Lower leg skin (tissue), 4 donors: ENCODE results near the gene ZYX. TPM values are rescaled to one million over a fixed set of nuclear protein-coding genes. Genes with fewer than 3 reads are reported as not detected.

Experiments used
- DNase-seq, 2 donors: peaks; one replicate each; pipeline ENCODE4 v3.0.0-alpha.2; 2019; ENCODE audit warnings: low spot score in 2 of 2
- H3K4me3 ChIP-seq: fragments of 200-600 bp; sonication (generic); 2 replicates; pipeline ENCODE4 v1.5.1; 2017; ENCODE audit warnings: mild to moderate bottlenecking, low read depth; ENCODE audit not compliant: poor library complexity, severe bottlenecking
- POLR2A ChIP-seq, 2 donors: fragments of 450-650 bp; IDR thresholded peaks; one replicate each; pipeline ENCODE4 v1.6.1; 2016 to 2017; ENCODE audit warnings: antibody characterized with exemption in 2 of 2, mild to moderate bottlenecking in 1 of 2, moderate library complexity in 1 of 2
- WGBS, 2 donors: methylation state at CpG; one replicate each; pipeline ENCODE4 v1.1.5; 2018; 5-methylcytosine and 5-hydroxymethylcytosine counted together
- intact Hi-C: fragments of 100-400 bp; cut with DNase I; formaldehyde crosslinking; loops from one replicate; pipeline ENCODE4 v1.15.0; 2023; ENCODE audit warnings: low total_unique reads
- total RNA-seq, 4 donors: library from RNA; depleted of rRNA; stranded (reverse); fragments of >200 nt; gene quantifications; one replicate each; pipeline ENCODE4 v1.1.0, GENCODE V29; 2016
- TF ChIP-seq, protein P1 (sequence below), 3 donors: fragments of 450-650 bp; IDR thresholded peaks; one replicate each; pipeline ENCODE4 v1.5.1; 2016; ENCODE audit warnings: antibody characterized with exemption in 3 of 3, mild to moderate bottlenecking in 3 of 3, moderate library complexity in 2 of 3

The ZYX gene
- total RNA-seq, 4 donors from 2014 or later, result 45.6 to 91.1 (median 60.9) TPM

DNA sequence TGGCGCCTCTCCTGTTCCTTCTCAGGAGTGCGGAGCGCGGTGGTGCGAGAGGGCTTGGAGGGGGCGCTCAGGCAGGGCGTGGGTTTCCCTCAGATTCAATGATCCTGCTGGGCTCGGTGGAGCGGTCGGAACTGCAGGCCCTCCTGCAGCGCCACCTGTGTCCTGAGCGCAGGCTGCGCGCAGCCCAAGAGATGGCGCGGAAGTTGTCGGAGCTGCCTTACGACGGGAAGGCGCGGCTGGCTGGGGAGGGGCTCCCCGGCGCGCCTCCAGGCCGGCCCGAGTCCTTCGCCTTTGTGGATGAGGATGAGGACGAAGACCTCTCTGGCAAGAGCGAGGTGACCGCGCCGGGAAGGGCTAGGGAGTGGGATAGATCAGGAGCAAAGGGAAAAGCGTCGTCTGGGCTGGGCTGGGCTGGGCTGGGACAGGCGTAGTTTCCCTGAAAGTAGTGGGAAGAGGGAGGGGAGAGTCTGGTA lies 35.7 kb upstream of the ZYX start:
- peak in 1 of 2 donors; percentile 87 for DNase-seq
- 6 to 7% methylated on average over 30 to 32 of the region's 35 CpGs for WGBS, 2 donors
- no peak overlapping the region for H3K4me3 ChIP-seq
- TF ChIP-seq POLR2A (IDR thresholded peaks at IDR 0.05), result no peak
- TF ChIP-seq, protein P1, sequence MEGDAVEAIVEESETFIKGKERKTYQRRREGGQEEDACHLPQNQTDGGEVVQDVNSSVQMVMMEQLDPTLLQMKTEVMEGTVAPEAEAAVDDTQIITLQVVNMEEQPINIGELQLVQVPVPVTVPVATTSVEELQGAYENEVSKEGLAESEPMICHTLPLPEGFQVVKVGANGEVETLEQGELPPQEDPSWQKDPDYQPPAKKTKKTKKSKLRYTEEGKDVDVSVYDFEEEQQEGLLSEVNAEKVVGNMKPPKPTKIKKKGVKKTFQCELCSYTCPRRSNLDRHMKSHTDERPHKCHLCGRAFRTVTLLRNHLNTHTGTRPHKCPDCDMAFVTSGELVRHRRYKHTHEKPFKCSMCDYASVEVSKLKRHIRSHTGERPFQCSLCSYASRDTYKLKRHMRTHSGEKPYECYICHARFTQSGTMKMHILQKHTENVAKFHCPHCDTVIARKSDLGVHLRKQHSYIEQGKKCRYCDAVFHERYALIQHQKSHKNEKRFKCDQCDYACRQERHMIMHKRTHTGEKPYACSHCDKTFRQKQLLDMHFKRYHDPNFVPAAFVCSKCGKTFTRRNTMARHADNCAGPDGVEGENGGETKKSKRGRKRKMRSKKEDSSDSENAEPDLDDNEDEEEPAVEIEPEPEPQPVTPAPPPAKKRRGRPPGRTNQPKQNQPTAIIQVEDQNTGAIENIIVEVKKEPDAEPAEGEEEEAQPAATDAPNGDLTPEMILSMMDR (IDR thresholded peaks at IDR 0.05), result no peak
- intact Hi-C loops, result no loop called here

- TF ChIP-seq, protein P1 (IDR thresholded peaks at IDR 0.05), result no peak
- TF ChIP-seq POLR2A (IDR thresholded peaks at IDR 0.05), result no peak
- no peak overlapping the region for H3K4me3 ChIP-seq
- intact Hi-C loops, result no loop called here
- peak in 1 of 2 donors; percentile 4 for DNase-seq
- 84 to 98% methylated on average over 4 of the region's 4 CpGs for WGBS, 2 donors
Measured at GRCh38 chr7:143346018-143346417, 35.1 kb upstream of the ZYX start.

- intact Hi-C loops, result no loop called here
- 50 to 55% methylated on average over 5 of the region's 5 CpGs for WGBS, 2 donors
- no peak for DNase-seq
- no peak for TF ChIP-seq POLR2A (IDR thresholded peaks at IDR 0.05)
- TF ChIP-seq, protein P1 (IDR thresholded peaks at IDR 0.05), result no peak
- H3K4me3 ChIP-seq, result no peak overlapping the region
Measured at GRCh38 chr7:143347950-143348349, 33.2 kb upstream of the ZYX start.

- peak in 1 of 2 donors; percentile 28 for DNase-seq
- intact Hi-C loops, result no loop called here
- 56 to 68% methylated on average over 5 of the region's 5 CpGs for WGBS, 2 donors
Measured at GRCh38 chr7:143351060-143351459, 30.1 kb upstream of the ZYX start.

DNA sequence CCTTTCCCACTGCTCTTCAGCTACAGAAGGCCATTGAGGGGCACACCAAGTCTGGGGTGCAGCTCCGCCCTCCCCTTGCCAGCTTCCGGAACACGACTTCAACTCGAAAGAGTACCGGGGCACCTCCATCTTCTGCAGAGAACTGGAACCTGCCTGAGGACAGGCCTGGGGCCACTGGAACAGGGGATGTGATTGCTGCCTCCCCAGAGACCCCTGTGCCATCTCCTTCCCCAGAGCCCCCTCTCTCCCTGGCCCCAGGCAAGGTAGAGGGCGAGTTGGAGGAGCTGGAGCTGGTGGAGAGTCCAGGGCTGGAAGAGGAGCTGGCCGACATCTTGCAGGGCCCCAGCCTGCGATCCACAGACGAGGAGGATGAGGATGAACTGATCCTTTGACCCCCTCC lies 29.6 kb upstream of the ZYX start:
- 89 to 92% methylated on average over 9 of the region's 9 CpGs for WGBS, 2 donors
- intact Hi-C loops, result no loop called here
- DNase-seq, result peak in 1 of 2 donors; percentile 43
- no peak overlapping the region for H3K4me3 ChIP-seq
- TF ChIP-seq POLR2A (IDR thresholded peaks at IDR 0.05), result no peak
- TF ChIP-seq, protein P1 (IDR thresholded peaks at IDR 0.05), result no peak

More at GRCh38 chr7:143351060-143351459, 30.1 kb upstream of the ZYX start:
- TF ChIP-seq, protein P1 (IDR thresholded peaks at IDR 0.05), result no peak
- no peak for TF ChIP-seq POLR2A (IDR thresholded peaks at IDR 0.05)
- no peak overlapping the region for H3K4me3 ChIP-seq

GRCh38 chr7:143352531-143353002 lies 28.6 kb upstream of the ZYX start:
- DNase-seq, result peak in 1 of 2 donors; percentile 59
- intact Hi-C loops, result no loop called here
- 79 to 92% methylated on average over 11 of the region's 11 CpGs for WGBS, 2 donors
- no peak overlapping the region for H3K4me3 ChIP-seq
- TF ChIP-seq, protein P1 (IDR thresholded peaks at IDR 0.05), result no peak
- no peak for TF ChIP-seq POLR2A (IDR thresholded peaks at IDR 0.05)
